T-helper 1 cell treated with Interleukin-12 subunit alpha and Interleukin-12 subunit beta and Interleukin-4 antibody, amounts not matched to agents 30 ng/mL and 1 ng/mL, for 36 hours (primary cell): Measurements from ENCODE around the gene TNRC18. TPM values are rescaled to one million over a fixed set of nuclear protein-coding genes. Genes with fewer than 3 reads are reported as not detected.
"Not testable (repeated sequence)": the region's sequence is repeated elsewhere in the genome, so short reads cannot be mapped to it uniquely, and the experiment has no call there.

Experiments
- intact Hi-C: fragments of 100-400 bp; cut with micrococcal nuclease; formaldehyde crosslinking; loops from one replicate; pipeline ENCODE4 v1.15.1; 2024
- total RNA-seq: library from RNA; stranded (reverse); gene quantifications from 2 replicates; pipeline ENCODE4 v1.2.3, GENCODE V29; 2022

The TNRC18 gene
- total RNA-seq, 1 donor from 2014 or later, result 44.3 TPM

DNA sequence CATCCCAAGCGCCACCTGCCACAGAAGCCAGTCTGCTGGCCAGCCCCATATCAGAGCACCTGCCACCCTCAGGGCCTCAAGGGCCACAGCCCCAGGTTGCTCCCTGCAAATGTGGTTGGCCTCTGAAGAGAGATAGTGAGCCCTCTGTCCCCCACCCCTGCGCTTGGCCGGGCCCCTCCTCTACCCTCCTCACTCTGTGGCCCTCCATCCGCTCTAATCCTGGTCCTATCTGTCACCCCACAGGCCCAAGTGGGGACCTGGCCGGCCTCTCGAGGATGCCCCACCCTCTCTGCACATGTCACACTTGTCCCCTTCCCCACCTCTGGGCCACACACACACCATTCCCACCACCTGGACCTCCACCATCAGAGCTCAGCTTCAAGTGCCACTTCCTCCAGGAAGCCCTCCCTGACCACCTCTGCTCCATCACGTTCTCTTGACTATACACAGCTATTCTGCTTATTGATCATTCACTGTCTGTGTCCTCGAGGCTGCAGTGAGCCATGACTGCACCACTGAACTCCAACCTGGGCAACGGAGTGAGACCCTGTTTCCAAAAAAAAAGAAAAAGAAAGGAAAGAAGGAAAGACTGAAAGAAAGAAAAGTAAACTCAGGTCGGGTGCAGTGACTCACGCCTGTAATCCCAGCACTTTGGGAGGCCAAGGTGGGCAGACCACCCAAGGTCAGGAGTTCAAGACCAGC is 42.4 kb downstream of the TNRC18 start:
- intact Hi-C loops, result no loop called here

DNA sequence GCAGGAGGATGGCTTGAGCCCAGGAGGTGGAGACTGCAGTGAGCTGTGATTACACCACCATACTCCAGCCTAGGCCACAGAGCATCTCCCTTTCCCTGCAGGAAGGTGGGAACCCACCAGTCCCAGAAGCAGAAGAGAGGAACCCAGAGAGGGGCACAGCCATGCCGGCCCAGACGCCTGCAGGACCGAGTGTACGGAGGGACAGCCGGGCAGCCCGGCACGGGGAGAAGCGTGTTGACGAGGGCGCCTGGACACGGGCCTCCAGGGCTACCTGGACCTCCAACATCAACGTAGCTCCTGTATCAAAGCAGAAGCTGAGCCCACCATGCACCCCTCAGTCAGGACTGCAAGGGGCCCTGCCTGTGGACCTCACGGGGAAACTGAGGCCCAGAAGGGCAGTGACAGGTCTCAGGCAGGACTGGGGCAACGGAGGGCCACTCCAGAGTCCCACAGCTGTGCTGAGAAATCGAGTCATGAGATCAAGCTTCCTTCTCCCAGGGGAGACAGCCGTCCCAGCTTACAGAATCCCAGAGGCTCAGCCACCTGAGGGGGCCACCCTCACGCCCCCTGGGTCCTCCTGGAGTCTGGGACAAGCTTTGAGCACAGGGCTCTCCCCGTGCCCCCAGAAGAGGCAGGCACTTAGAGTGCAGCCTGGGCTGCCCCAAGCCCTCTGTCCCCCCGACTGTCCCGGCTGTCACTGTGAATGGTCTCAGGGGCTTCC is 43.1 kb downstream of the TNRC18 start:
- intact Hi-C loops, result no loop called here

DNA sequence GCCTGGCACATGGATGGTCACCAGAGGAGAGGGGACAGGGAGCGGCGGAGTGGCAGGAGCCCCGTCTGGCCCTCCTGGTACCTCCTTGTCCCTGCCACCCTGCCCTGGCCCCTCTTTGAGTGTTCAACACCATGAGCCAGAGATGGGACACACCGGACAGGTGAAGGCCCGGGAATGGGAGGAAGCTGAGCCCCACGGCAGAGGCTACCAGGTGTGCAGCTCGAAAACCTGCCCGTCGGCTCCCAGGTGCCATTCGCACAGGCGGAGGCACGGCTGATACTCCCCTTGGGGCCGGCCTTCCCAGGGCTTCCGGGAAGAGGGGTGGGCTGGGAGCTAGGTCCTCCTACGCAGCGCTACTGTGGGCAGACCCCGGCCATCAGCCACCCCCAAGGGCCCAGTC is 44.1 kb downstream of the TNRC18 start:
- intact Hi-C loops, result no loop called here

DNA sequence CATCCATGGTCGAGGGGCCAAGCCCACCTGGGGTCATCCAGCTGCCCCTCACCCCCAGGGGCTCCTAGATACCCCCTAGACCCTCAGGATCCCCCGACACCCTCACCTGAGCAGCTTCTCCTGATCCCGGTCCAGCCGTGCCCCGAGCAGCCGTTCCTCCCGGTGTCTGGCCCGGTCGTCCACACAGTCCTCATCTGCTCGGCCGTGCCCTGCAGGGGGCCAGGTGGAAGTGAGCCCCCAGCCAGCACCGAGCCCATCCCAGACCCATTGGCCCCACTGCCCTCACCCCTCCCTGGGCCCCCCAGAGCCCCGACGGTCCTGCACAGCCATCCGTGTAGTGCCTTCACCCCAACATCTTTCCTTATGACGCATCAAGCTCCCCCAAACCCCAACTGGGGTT is 45.8 kb downstream of the TNRC18 start:
- intact Hi-C loops, result no loop called here

DNA sequence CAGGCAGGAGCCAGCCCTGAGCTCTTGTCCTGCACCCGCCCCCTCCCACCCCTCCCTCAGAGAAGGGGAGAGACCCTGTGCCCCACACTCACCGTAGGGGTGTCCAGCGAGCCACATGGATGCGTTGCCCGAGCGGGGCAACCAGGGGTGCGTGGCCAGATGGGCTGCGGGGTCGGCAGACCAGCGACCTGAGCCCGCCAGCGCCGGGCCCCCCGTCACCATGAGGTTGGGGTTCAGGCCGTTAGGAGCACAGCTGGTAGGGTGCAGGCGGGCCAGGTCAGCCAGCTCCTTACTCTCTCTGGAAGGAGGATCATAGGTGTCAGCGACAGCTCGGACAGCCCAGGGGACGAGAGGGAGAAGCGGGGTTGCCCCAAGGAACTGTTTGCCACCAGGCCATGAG is 46.4 kb downstream of the TNRC18 start:
- intact Hi-C loops, result no loop called here

DNA sequence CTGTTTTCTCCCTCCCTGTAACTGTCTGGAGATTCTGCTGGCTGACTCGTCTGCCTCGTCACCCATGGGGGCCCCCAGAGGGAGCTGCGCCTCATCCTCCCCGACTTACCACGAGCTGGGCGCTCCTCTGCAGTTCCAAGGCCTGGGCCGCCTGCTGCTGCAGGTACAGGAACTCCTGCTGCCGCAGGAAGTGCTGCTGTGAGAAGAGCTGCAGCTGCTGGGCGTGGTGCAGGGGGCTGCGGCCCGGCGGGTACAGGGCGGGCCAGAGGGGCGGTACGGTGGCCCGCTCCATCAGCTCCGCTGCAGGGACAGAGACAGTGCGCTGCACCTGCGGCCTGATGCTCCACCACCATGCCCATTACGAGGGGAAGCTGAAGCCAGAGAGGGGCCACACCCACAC is 47.7 kb downstream of the TNRC18 start:
- intact Hi-C loops, result no loop called here

DNA sequence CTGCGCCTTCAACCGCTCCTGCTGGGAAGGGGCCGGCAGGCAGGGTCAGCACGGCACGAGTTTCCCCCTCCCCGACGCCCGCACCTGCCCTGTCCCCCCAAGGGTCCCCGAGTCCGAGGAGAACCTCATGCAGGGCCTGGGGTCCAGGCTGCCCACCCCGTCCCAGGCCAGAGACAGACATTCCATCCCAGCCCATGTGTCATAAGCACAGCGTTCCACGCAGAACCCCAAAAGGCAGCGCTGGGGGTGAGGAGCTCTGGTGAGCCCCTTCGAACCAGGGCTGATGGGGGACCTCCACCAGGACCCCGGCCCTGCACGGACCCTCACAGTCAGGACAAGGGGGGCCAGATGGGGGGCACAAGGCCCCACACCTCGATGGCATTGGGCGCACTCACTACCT is 49.2 kb downstream of the TNRC18 start:
- intact Hi-C loops, result no loop called here

DNA sequence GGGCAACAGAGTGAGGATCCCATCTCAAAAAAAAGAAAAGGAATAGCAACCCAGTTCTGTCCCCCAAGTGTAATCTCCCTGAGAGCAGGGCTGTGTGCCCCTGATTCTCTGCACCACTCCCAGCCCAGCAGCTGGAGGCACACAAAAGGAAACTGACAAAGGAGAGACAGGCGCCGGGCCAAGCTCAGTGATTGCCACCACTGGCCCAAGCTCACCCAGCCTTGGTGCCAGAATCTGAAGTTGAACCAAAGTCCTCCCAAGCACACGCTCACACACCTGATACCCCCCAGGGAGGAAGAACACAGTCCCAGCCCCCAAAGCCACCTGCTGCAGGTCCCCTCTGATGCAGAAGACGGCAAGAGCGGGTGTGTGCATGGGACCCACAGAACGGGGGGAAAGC is 50.3 kb downstream of the TNRC18 start:
- intact Hi-C loops, result no loop called here

DNA sequence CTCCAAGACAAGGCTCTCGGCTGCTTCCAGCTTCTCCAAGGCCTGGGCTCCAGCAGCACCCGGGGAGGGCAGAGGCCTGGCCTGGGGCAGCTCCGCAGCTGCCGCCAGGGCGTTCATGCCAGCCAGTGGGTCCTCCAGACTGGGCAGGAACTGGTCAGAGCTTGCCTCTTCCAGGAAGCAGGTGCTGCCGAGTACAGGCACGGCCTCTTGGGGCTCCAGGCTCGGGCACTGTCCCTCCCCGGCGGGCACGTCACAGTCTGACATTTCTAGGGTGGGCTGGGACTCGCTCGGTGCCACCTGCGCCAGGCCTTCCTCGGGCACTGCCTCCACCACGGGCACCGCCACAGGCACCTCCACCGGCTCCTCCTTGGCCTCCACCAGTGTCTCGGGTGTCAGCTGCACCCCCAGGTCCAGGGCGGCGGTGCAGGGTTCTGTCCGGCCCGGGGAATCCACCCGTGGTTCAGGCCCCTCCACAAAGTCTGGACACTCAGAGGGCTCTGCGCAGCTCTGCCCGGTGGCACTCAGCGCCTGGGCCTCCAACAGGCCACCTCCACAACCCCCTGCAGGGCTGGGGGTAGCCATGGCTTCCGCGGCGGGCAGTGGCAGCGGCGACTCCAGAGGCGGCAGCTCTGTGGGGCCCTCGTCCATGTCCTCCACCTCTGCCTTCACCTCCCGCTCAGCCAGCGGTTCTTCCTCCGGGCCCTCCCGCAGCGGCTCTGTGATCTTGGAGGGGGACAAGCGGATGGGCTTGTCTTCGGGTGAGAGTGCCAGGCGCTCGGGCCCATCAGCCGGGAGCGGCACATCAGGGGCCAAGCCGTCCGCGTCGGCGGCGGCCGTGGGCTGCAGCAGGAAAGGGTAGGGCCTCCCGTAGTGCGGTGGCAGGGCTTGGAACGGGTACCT is 52.9 kb downstream of the TNRC18 start:
- intact Hi-C loops, result no loop called here

DNA sequence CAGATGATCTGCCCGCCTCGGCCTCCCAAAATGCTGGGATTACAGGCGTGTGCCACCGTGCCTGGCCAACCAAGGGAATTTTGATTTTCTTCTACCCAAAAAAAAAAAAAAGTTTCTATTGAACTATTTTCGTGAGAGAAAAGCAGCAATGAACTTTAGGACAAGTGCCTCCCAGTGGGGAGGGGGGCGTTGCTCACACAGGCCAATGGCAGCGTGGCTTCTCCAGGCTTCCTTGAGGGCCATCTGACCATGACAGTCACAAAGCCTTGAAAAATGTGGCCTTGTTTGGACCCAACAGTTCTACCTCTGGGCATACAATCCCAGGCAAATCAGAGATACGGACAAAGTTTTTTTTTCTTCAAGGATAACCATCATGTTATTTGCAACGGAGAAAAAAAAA is 56.0 kb downstream of the TNRC18 start:
- intact Hi-C loops, result loop anchor here (2.0 kb wide), 1 partner anchor 71 kb away; no protein-coding TSS in a partner anchor

DNA sequence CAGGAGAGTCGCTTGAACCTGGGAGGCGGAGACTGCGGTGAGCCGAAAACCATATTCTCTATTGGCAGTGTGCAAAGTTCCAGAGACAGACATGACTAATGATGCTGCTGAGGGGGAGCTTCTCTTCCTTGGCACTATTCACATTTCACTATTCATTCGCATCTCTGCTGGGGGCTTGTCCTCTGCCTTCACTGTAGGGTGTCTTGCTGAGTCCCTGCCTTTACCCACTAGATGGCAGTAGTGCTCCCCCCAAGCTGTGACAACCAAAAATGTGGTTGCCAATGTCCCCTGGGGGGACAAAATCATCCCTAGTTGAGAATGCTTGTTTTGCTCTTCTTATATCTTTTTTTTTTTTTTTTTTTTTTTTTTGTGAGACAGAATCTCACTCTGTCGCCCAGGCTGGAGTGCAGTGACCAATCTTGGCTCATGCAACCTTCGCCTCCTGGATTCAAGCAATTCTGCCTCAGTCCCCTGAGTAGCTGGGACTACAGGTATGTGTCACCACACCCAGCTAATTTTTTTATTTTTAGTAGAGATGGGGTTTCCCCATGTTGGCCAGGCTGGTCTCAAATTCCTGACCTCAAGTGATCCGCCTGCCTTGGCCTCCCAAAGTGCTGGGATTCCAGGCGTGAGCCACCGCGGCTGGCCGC is 57.5 kb downstream of the TNRC18 start:
- intact Hi-C loops, result loop anchor here (1.0 to 2.0 kb wide), 3 partner anchors 31 to 334 kb away; no protein-coding TSS in a partner anchor

DNA sequence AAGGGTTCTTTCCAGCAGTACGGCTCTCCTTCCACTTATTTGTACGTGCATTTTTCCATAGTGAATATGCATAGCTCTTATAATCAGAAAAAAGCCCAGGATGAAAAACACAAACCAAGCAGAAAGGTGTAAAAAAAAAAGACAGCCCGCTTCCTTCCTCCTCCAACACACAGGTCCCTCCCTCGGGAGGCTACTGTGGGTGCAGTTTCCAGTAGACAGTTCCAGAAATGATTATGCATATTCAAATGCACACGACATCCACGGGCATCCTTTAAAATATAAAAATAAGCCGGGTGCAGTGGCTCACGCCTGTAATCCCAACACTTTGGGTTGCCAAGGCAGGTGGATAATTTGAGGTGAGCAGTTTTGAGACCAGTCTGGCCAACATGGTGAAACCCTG is 59.9 kb downstream of the TNRC18 start:
- intact Hi-C loops, result no loop called here

DNA sequence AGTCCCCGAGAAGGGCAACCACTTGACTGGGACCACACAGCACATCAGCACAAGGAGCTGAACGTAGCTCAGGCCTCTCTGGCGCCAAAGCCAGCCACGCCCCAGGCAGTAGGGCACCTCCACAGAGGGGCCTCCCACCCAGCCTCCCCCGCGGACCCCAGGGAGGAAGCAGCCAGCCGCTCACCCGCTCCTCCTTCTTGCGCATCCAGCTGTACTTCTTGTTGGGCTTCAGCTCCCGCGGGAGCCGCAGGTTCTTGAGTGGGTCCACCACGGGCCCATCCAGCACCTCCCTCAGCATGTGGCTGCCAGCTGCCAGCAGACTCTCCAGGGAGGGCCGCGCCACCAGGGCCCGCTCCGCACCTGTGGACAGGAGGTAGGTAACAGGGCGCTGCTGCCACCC is 61.2 kb downstream of the TNRC18 start:
- intact Hi-C loops, result no loop called here

DNA sequence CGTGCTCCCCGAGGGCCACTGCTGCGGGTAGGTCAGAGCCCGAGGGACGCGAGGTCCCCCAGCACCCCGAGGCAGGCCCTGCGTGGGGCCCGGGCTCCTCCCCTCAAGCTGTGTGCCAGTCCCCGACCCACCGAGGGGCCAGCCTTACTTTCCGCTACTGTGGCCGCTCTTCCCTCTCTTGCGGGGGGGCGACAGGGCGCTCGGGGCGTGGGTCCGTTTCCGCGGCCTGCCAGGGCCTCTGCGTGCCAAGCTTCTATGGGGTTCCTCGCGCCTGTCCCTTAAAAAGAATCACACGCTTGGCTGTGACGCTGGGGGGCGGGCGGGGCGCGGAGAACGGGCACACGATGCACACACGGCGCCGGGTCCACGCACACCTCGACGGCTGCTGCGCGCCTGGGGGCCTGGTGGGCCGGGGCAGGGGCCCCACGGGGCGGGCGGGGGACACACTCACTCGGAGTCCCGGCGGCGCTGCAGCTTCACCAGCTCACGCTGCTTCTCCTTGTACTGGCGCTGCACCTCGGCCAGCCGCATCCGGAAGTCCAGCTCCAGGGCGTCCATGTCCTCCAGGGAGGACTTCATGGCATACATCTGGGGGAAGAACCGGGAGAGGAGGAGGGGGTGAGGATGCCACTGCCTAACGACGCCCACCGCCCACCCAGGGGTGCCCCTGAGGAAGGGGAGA is 62.0 kb downstream of the TNRC18 start:
- intact Hi-C loops, result no loop called here

DNA sequence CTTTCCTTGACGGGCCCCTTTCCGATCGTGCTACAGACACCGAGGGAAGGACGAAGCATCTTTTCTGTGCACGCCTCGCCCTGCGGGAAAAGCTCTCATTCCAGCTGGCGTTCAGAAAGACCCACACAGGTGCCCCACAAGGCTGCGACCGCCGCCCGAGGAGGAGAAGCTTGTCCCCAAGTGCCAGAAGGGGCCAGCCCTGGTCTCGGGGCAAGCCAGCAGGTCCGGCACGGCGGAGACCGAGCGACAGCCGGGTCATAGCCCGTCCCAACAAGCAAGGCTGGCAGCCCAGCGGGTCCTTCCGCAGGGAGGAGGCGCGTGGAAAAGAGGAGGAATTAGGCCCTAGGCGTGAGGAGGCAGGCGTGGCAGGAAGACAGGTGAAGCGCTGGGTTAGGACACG is 62.7 kb downstream of the TNRC18 start:
- intact Hi-C loops, result no loop called here

DNA sequence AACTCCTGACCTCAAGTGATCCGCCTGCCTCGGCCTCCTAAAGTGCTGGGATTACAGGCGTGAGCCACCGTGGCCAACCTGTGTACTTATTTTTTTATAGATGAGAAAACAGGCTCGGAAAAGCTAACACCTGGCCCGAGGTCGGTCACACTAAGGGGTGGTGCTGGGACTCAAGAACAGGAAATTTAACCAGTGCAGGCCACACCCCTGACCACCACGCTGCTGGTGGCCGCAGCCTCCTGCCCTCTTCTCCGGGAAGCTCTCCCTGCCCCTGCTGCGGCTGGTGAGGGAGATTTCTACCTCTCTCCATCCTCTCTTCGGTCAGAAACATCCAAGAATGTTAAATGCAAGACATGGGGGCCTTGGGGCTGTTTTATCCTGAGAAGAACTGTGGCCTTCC is 63.2 kb downstream of the TNRC18 start:
- intact Hi-C loops, result no loop called here

DNA sequence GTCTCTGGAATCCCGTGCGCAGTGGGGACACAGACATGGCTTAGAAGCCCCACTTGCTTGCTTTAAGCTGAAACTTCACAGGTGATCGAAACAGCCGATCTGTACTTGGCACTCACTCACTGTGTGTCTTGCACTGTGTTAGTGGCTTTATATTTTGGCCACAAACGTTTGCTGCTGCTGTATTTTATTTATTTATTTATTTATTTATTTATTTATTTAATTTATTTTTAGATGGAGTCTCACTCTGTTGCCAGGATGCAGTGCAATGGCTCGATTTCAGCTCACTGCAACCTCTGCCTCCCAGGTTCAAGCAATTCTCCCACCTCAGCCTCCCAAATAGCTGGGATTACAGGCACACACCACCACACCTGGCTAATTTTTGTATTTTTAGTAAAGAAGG is 63.6 kb downstream of the TNRC18 start:
- intact Hi-C loops, result not testable (repeated sequence)

DNA sequence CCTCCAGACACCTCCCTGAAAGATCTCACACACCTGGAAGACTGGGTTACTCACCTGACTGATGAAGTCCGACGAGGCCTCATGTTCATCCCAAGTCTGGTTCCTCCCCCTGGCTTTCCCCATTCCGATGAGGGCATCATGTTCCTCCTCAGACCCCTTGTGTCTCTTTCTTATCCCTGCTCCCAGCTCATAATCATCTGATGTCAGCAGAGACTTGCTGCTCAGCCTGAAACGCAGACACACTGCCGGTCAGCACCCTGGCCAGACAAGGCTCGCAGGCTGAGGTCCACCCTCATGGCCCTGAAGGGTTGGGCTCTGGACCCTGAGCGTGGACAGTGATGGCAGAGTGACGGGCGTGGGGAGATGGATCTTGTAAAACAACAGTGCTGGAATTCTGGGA is 64.3 kb downstream of the TNRC18 start:
- intact Hi-C loops, result no loop called here

DNA sequence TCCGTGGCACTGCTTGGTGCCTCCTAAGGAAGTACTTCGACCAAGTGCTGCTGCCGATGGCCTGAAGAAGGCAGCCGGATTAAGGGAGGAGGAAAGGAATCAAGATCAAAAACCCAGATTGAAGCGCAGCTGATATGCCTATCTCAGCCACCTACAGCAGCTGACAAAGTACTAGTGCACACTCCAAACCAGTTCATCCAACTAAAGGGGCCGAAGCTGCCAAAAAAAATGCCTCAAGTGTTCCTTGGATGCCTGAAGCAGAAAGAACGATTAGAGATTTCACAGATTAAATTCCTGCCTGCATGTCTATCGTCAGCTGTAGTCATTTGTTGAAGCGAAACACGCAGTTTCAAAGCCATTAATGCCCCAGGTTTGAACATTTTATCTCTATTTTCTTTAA is 65.7 kb downstream of the TNRC18 start:
- intact Hi-C loops, result no loop called here

DNA sequence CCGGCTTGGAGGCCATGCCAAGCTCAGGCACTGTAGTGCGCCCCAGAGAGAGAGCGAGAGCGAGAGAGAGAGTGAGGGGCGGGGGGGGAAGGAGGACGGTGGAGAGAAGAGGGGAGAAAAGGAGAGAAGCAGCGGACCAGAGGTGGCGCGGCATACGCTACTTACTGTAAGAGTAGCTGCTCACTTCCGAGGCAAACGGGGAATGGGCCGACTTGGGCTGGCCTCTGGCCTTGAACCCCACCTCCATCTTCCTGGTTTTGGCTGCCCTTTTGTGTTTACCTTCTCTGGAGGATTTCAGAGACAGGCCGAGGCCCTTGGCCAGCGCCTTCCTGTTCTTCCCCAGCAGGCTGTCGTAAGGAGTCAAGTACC is 66.9 kb downstream of the TNRC18 start:
- intact Hi-C loops, result no loop called here
